Panc1 (cell line): ENCODE data around the gene CDC6. TPM values are rescaled to one million over a fixed set of nuclear protein-coding genes. Genes with fewer than 3 reads are reported as not detected.

Source experiments
- ATAC-seq: fragments of 200-7000 bp; cut with Tn5 transposase; 2 replicates; pipeline ENCODE4 v1.9.1; 2020; ENCODE audit warnings: mild to moderate bottlenecking, moderate library complexity
- BruUV-seq: library from RNA; stranded (reverse); fragments of 400-500 nt; replicated peaks from 2 replicates; lab custom pipeline; 2021; lab: Mats Ljungman, UMichigan
- CTCF ChIA-PET: fragments of 300-600 bp; sonication (Branson Sonifier 250); formaldehyde crosslinking; loops from one replicate; lab custom pipeline; 2022; ENCODE audit warnings: antibody characterized with exemption; lab: Charles Lee
- POLR2A ChIA-PET: fragments of 300-600 bp; sonication (Branson Sonifier 250); formaldehyde crosslinking; loops from one replicate; lab custom pipeline; 2022; ENCODE audit warnings: antibody characterized with exemption; lab: Charles Lee
- DNase-seq: peaks from one replicate; pipeline ENCODE4 v3.0.0-alpha.2; 2010; ENCODE audit warnings: low read depth, low spot score
- H3K27ac ChIP-seq: 2 replicates; pipeline ENCODE4 v1.5.1; 2011; ENCODE audit warnings: mild to moderate bottlenecking, low read length, inconsistent platforms
- H3K27me3 ChIP-seq: fragments of 200-500 bp; sonication (Bioruptor generic); 2 replicates; pipeline ENCODE4 v1.6.0; 2014; ENCODE audit warnings: low read length, inconsistent platforms; ENCODE audit not compliant: control insufficient read depth, insufficient read depth
- H3K36me3 ChIP-seq: fragments of 200-500 bp; sonication (Bioruptor generic); 2 replicates; pipeline ENCODE4 v1.5.1; 2014; ENCODE audit warnings: inconsistent platforms, mild to moderate bottlenecking, low read length, moderate library complexity; ENCODE audit not compliant: control insufficient read depth, insufficient read depth
- H3K4me1 ChIP-seq: 2 replicates; pipeline ENCODE4 v1.5.1; 2011; ENCODE audit warnings: inconsistent platforms, mild to moderate bottlenecking, low read length, moderate library complexity; ENCODE audit not compliant: control insufficient read depth, insufficient read depth
- H3K4me3 ChIP-seq, 2 experiments: 2 replicates each; pipeline ENCODE4 v1.5.1; 2011 to 2012; ENCODE audit warnings: low read depth in 2 of 2, low read length in 2 of 2, mild to moderate bottlenecking in 2 of 2, inconsistent platforms in 1 of 2, moderate library complexity in 1 of 2
- H3K9me3 ChIP-seq: fragments of 200-500 bp; sonication (Bioruptor generic); 2 replicates; pipeline ENCODE4 v1.5.1; 2014; ENCODE audit warnings: low read depth, mild to moderate bottlenecking, inconsistent platforms, low read length, moderate library complexity; ENCODE audit not compliant: control insufficient read depth, insufficient read depth
- CTCF ChIP-seq: fragments of 450-650 bp; IDR thresholded peaks from 2 replicates; pipeline ENCODE4 v1.5.1; 2017; ENCODE audit warnings: mild to moderate bottlenecking
- POLR2AphosphoS5 ChIP-seq: IDR thresholded peaks from 2 replicates; pipeline ENCODE4 v1.6.1; 2012; ENCODE audit warnings: mild to moderate bottlenecking, low read depth, low read length, moderate library complexity
- REST ChIP-seq, 2 experiments: IDR thresholded peaks; 2 replicates each; pipeline ENCODE4 v1.6.1; 2011 to 2012; ENCODE audit warnings: low read depth in 2 of 2, control low read depth in 1 of 2, low read length in 1 of 2, mild to moderate bottlenecking in 1 of 2, moderate library complexity in 1 of 2; ENCODE audit not compliant: insufficient read depth in 1 of 2
- SIN3A ChIP-seq: IDR thresholded peaks from 2 replicates; pipeline ENCODE4 v1.6.1; 2012; ENCODE audit warnings: low read depth, mild to moderate bottlenecking, low read length, moderate library complexity, borderline replicate concordance; ENCODE audit not compliant: insufficient read depth
- in situ Hi-C: cut with HindIII; loops from 2 replicates; pipeline ENCODE4 v1.10.0; 2016; ENCODE audit warnings: low sequenced_read_pairs, low pct_unique_long_range_greater_than_20kb
- intact Hi-C: fragments of 100-400 bp; cut with micrococcal nuclease; formaldehyde crosslinking; loops from one replicate; pipeline ENCODE4 v1.10.0; 2022; ENCODE audit not compliant: unreplicated experiment
- total RNA-seq: library from RNA; stranded (reverse); gene quantifications from one replicate; pipeline ENCODE4 v1.2.1, GENCODE V29; 2021; ENCODE audit not compliant: unreplicated experiment

The CDC6 gene
- total RNA-seq, 1 experiment from 2014 or later, result 66.3 TPM

GRCh38 chr17:40352779-40353394 is 65.2 kb downstream of the CDC6 start:
- no peak overlapping the region for H3K27ac ChIP-seq
- no peak for ATAC-seq
- intact Hi-C loops (no loop called here), in situ Hi-C loops (loop anchor here (5.0 kb wide), 1 partner anchor 51 kb away; no protein-coding TSS in a partner anchor)
- no peak overlapping the region for H3K4me3 ChIP-seq
- H3K27me3 ChIP-seq, result no peaks in the 10 kb centered on the region
- ChIA-PET POLR2A (interaction anchor here (0.6 kb wide), 1 partner anchor 244 kb away, joined by 16 read pairs; no protein-coding TSS in a partner anchor), CTCF (interaction anchor here (0.7 to 6.8 kb wide), 2 partner anchors 48 to 59 kb away, joined by 3 to 81 read pairs; no protein-coding TSS in a partner anchor)
- H3K36me3 ChIP-seq, result 0 out of 2 replicates have a peak, but pooled peaks cover 3% of the 10 kb centered on the region
- no peaks in the 10 kb centered on the region for H3K9me3 ChIP-seq
- TSS peak; percentile 34 for BruUV-seq
- H3K4me1 ChIP-seq, result peaks cover 60% of the 10 kb centered on the region
- DNase-seq, result no peak
- TF ChIP-seq SIN3A, result no peak
- TF ChIP-seq CTCF, result no peak
- no peak for TF ChIP-seq POLR2AphosphoS5
- no peak for TF ChIP-seq REST (IDR thresholded peaks at IDR 0.05; ENCODE audit: insufficient read depth in 1 of 2, low read depth in 2 of 2, low read length in 1 of 2)

Other genes starting within 250 kb of the CDC6 start
- 93.9 TPM for gene MED24, start 233.5 kb upstream of the CDC6 start, total RNA-seq
- gene THRA, start 224.9 kb upstream of the CDC6 start, total RNA-seq, result 11.7 TPM
- gene NR1D1, start 187.3 kb upstream of the CDC6 start, total RNA-seq, result 8.8 TPM
- 96.3 TPM for gene MSL1, start 165.9 kb upstream of the CDC6 start, total RNA-seq
- 97.4 TPM for gene CASC3, start 147.3 kb upstream of the CDC6 start, total RNA-seq
- gene RAPGEFL1, start 110.4 kb upstream of the CDC6 start, total RNA-seq, result 6.5 TPM
- 45.9 TPM for gene WIPF2, start 68.6 kb upstream of the CDC6 start, total RNA-seq
- 55.6 TPM for gene RARA, start 21.3 kb downstream of the CDC6 start, total RNA-seq
- 0.33 TPM for gene GJD3, start 76.9 kb downstream of the CDC6 start, total RNA-seq
- 230 TPM for gene TOP2A, start 130.0 kb downstream of the CDC6 start, total RNA-seq
- 27.1 TPM for gene IGFBP4, start 155.6 kb downstream of the CDC6 start, total RNA-seq
- not detected for gene TNS4, start 213.7 kb downstream of the CDC6 start, total RNA-seq